Measurements from ENCODE around the gene GULP1.

Gene GULP1

GRCh38 chr2:188328419-188328818 lies 36.7 kb downstream of the GULP1 start:
- Mint-ChIP-seq H3K4me3 (no peak overlapping the region), H3K27me3 (ENCODE audit: low read depth, poor library complexity) (peaks cover 4% of the 10 kb centered on the region), H3K27ac (no peak overlapping the region), H3K4me1 (peaks cover 16% of the 10 kb centered on the region), H3K36me3 (ENCODE audit: low read depth) (no peaks in the 10 kb centered on the region), H3K9me3 (no peaks in the 10 kb centered on the region)
- DNase-seq = no peak
- TF ChIP-seq, protein P1, sequence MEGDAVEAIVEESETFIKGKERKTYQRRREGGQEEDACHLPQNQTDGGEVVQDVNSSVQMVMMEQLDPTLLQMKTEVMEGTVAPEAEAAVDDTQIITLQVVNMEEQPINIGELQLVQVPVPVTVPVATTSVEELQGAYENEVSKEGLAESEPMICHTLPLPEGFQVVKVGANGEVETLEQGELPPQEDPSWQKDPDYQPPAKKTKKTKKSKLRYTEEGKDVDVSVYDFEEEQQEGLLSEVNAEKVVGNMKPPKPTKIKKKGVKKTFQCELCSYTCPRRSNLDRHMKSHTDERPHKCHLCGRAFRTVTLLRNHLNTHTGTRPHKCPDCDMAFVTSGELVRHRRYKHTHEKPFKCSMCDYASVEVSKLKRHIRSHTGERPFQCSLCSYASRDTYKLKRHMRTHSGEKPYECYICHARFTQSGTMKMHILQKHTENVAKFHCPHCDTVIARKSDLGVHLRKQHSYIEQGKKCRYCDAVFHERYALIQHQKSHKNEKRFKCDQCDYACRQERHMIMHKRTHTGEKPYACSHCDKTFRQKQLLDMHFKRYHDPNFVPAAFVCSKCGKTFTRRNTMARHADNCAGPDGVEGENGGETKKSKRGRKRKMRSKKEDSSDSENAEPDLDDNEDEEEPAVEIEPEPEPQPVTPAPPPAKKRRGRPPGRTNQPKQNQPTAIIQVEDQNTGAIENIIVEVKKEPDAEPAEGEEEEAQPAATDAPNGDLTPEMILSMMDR (IDR thresholded peaks at IDR 0.05) = no peak

- no peak for DNase-seq
Measured at GRCh38 chr2:188330316-188331053, 38.8 kb downstream of the GULP1 start.

DNA sequence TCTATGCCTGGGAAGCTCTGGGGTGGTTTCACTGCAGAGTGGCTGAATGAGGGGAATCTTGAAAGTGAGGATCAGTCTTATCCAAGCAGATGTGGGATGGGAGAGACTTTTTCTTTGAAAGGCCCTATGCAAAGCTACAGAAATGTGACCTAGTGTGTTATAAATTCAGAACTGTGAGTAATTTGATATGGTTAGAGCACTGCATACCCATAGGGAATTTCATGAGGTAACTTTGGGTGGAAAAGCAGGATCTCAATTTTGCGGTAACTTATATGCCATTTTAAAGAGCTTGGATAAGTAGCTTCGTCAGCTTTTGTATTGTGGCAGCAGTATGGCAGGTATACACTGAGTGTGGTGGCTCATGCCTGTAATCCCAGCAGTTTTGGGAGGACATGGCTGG lies 40.9 kb downstream of the GULP1 start:
- Mint-ChIP-seq H3K4me1 (peaks cover 11% of the 10 kb centered on the region), H3K36me3 (ENCODE audit: low read depth) (peaks cover 6% of the 10 kb centered on the region), H3K9me3 (no peaks in the 10 kb centered on the region), H3K27ac (no peak overlapping the region), H3K27me3 (ENCODE audit: low read depth, poor library complexity) (peaks cover 4% of the 10 kb centered on the region), H3K4me3 (no peak overlapping the region)
- DNase-seq = no peak
- TF ChIP-seq, protein P1 (IDR thresholded peaks at IDR 0.05) = no peak

More at GRCh38 chr2:188330316-188331053, 38.8 kb downstream of the GULP1 start:
- Mint-ChIP-seq H3K4me3 (no peak overlapping the region), H3K27ac (no peak overlapping the region), H3K36me3 (ENCODE audit: low read depth) (no peaks in the 10 kb centered on the region), H3K4me1 (peaks cover 21% of the 10 kb centered on the region), H3K9me3 (no peaks in the 10 kb centered on the region), H3K27me3 (ENCODE audit: low read depth, poor library complexity) (peaks cover 4% of the 10 kb centered on the region)
- TF ChIP-seq, protein P1 (IDR thresholded peaks at IDR 0.05) = no peak

GRCh38 chr2:188333751-188334524 lies 42.3 kb downstream of the GULP1 start:
- H3K27ac Mint-ChIP-seq = peak overlapping the region; percentile 1
- no peak for DNase-seq

GRCh38 chr2:188338463-188338862 lies 46.8 kb downstream of the GULP1 start:
- Mint-ChIP-seq H3K27me3 (ENCODE audit: low read depth, poor library complexity) (no peaks in the 10 kb centered on the region), H3K4me3 (no peak overlapping the region), H3K36me3 (ENCODE audit: low read depth) (peaks cover 32% of the 10 kb centered on the region), H3K4me1 (peaks cover 5% of the 10 kb centered on the region), H3K27ac (no peak overlapping the region), H3K9me3 (peaks cover 21% of the 10 kb centered on the region)
- DNase-seq = no peak
- TF ChIP-seq, protein P1 (IDR thresholded peaks at IDR 0.05) = no peak

More at GRCh38 chr2:188333751-188334524, 42.3 kb downstream of the GULP1 start:
- H3K27me3 Mint-ChIP-seq (ENCODE audit: low read depth, poor library complexity) = peaks cover 4% of the 10 kb centered on the region
- H3K9me3 Mint-ChIP-seq = no peaks in the 10 kb centered on the region
- H3K4me3 Mint-ChIP-seq = no peak overlapping the region
- TF ChIP-seq, protein P1 (IDR thresholded peaks at IDR 0.05) = no peak
- H3K4me1 Mint-ChIP-seq = peaks cover 11% of the 10 kb centered on the region
- peaks cover 9% of the 10 kb centered on the region for H3K36me3 Mint-ChIP-seq (ENCODE audit: low read depth)
